ENCODE results near the gene DMRT3.

GRCh38 chr9:926976-927375 is 49.5 kb upstream of the DMRT3 start:
- TF ChIP-seq CTCF (IDR thresholded peaks at IDR 0.05) (no peak), POLR2A (IDR thresholded peaks at IDR 0.05) (no peak)

Data from heart left ventricle (tissue), 13 donors.